ENCODE data around the gene VPS37C.

GRCh38 chr11:61091373-61092279, 69.6 kb downstream of the VPS37C start:
- TF ChIP-seq CTCF (IDR thresholded peaks at IDR 0.05) = no peak
- TF ChIP-seq REST (IDR thresholded peaks at IDR 0.05; ENCODE audit: insufficient read depth in 1 of 2, low read depth in 2 of 2, low read length in 1 of 2) = no peak
- TF ChIP-seq POLR2AphosphoS5 (IDR thresholded peaks at IDR 0.05; ENCODE audit: low read depth, low read length) = no peak
